ENCODE data around the gene FRMD7. TPM values are rescaled to one million over a fixed set of nuclear protein-coding genes. Genes with fewer than 3 reads are reported as not detected.

Gene FRMD7
- total and polyA plus RNA-seq, 2 experiments from 2014 or later = not detected

DNA sequence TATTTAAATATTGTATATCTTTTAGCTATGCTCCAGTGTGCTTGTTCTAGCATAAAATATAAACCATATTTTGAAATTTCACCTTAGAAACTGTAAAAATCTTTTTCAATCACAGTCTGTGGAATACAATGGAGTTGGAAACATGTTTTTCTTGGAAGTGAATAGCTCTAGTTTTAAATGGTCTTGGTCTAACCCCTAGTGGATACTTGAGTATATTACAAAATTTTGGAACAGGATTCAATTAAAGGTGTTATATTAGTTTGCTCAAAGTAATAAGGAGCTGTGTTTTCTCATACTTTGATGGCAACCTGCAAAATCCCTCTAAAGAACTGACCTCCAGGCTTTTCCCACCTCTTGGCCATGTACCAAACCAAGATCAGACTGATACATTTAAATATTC lies 56.6 kb downstream of the FRMD7 start:
- Histone ChIP-seq H3K4me3 (no peak overlapping the region), H3K9me2 (ENCODE audit: insufficient read depth) (no peaks in the 10 kb centered on the region), H3K27me3 (ENCODE audit: insufficient read depth) (no peaks in the 10 kb centered on the region), H4K20me1 (replicated peaks; ENCODE audit: insufficient read depth) (no peaks in the 10 kb centered on the region; the same call in 1 of the 2 replicates), H3K36me3 (ENCODE audit: insufficient read depth) (peaks cover 8% of the 10 kb centered on the region; the same call in 1 of the 2 replicates), H3K79me2 (replicated peaks; ENCODE audit: insufficient read depth) (no peaks in the 10 kb centered on the region), H3F3A (replicated peaks; ENCODE audit: low read depth) (no peaks in the 10 kb centered on the region), H3K4me2 (no peak overlapping the region), H2AFZ (no peak overlapping the region), H3K4me1 (ENCODE audit: insufficient read depth) (no peaks in the 10 kb centered on the region), H3K27ac (ENCODE audit: low read depth) (no peak overlapping the region)
- DNase-seq (ENCODE audit: low spot score) (peak; percentile 17), ATAC-seq (no peak)
- Mint-ChIP-seq H3K27me3 (ENCODE audit: insufficient read depth, low read depth, poor library complexity) (no peaks in the 10 kb centered on the region), H3K4me3 (no peak overlapping the region), H3K27ac (no peak overlapping the region), H3K36me3 (ENCODE audit: low read depth) (peaks cover 21% of the 10 kb centered on the region), H3K9me3 (no peaks in the 10 kb centered on the region), H3K4me1 (no peaks in the 10 kb centered on the region)
- TF ChIP-seq NANOG (IDR thresholded peaks at IDR 0.05; ENCODE audit: borderline replicate concordance) = no peak
- TF ChIP-seq, protein P1, sequence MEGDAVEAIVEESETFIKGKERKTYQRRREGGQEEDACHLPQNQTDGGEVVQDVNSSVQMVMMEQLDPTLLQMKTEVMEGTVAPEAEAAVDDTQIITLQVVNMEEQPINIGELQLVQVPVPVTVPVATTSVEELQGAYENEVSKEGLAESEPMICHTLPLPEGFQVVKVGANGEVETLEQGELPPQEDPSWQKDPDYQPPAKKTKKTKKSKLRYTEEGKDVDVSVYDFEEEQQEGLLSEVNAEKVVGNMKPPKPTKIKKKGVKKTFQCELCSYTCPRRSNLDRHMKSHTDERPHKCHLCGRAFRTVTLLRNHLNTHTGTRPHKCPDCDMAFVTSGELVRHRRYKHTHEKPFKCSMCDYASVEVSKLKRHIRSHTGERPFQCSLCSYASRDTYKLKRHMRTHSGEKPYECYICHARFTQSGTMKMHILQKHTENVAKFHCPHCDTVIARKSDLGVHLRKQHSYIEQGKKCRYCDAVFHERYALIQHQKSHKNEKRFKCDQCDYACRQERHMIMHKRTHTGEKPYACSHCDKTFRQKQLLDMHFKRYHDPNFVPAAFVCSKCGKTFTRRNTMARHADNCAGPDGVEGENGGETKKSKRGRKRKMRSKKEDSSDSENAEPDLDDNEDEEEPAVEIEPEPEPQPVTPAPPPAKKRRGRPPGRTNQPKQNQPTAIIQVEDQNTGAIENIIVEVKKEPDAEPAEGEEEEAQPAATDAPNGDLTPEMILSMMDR (conservative IDR thresholded peaks at IDR 0.05; ENCODE audit: low read depth in 2 of 2) = peak in 1 of 2 experiments; percentile 23; a peak in 2 of 4 replicates

DNA sequence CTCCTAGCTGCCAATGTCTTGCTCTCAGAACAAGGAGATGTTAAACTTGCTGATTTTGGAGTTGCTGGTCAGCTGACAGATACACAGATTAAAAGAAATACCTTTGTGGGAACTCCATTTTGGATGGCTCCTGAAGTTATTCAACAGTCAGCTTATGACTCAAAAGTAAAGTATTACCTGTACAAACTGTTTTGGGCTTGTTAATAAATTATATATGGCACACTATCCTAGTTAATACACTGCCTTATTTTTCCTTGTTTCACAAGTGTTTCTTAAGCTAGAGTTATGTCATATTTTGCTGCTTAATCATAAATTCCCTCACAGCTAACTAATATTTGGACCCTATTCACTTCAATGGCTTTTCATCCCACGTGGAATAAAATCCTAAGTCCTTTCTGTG lies 59.4 kb downstream of the FRMD7 start:
- Histone ChIP-seq H3K36me3 (ENCODE audit: insufficient read depth) (peaks cover 8% of the 10 kb centered on the region; the same call in 1 of the 2 replicates), H3K4me1 (ENCODE audit: insufficient read depth) (no peaks in the 10 kb centered on the region), H3K79me2 (replicated peaks; ENCODE audit: insufficient read depth) (no peaks in the 10 kb centered on the region), H3K9me2 (ENCODE audit: insufficient read depth) (no peaks in the 10 kb centered on the region), H3F3A (replicated peaks; ENCODE audit: low read depth) (no peaks in the 10 kb centered on the region), H3K27me3 (ENCODE audit: insufficient read depth) (no peaks in the 10 kb centered on the region), H3K27ac (ENCODE audit: low read depth) (no peak overlapping the region), H3K4me3 (no peak overlapping the region), H4K20me1 (replicated peaks; ENCODE audit: insufficient read depth) (no peaks in the 10 kb centered on the region; the same call in 1 of the 2 replicates), H2AFZ (no peak overlapping the region), H3K4me2 (no peak overlapping the region)
- Mint-ChIP-seq H3K4me3 (no peak overlapping the region), H3K27ac (no peak overlapping the region), H3K9me3 (no peaks in the 10 kb centered on the region), H3K27me3 (ENCODE audit: insufficient read depth, low read depth, poor library complexity) (no peaks in the 10 kb centered on the region), H3K36me3 (ENCODE audit: low read depth) (peaks cover 17% of the 10 kb centered on the region), H3K4me1 (no peaks in the 10 kb centered on the region)
- ATAC-seq (no peak), DNase-seq (ENCODE audit: low spot score) (no peak)
- TF ChIP-seq ZNF114 (CRISPR knock-in tag; IDR thresholded peaks at IDR 0.05) = no peak
- no peak for TF ChIP-seq POLR2AphosphoS5 (IDR thresholded peaks at IDR 0.05; ENCODE audit: low read depth)
- no peak for TF ChIP-seq STAT1 (IDR thresholded peaks at IDR 0.05; ENCODE audit: unreplicated experiment)
- TF ChIP-seq NANOG (IDR thresholded peaks at IDR 0.05; ENCODE audit: borderline replicate concordance) = no peak

DNA sequence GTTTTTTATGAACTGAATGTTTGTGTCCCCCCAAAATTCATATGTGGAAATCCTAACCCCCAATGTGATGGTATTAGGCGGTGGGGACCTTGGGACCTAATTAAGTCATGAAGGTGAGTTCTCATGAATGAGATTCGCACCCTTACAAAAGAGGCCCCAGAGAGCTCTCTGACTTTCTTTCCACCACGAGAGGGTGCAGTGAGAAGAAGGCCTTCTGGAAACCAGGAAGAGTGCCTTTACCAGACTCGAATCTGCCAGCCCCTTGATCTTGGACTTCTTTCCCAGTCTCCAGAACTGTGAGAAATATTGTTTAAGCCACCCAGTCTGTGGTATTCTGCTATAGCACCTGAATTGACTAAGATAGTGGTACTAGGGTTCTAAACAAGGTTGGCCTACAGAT lies 64.0 kb downstream of the FRMD7 start:
- 0 out of 2 replicates have a peak, but pooled peaks cover 1% of the 10 kb centered on the region for H3K79me2 ChIP-seq (replicated peaks; ENCODE audit: insufficient read depth)
- no peaks in the 10 kb centered on the region; the same call in 1 of the 2 replicates for H4K20me1 ChIP-seq (replicated peaks; ENCODE audit: insufficient read depth)
- H3F3A ChIP-seq (replicated peaks; ENCODE audit: low read depth) = no peaks in the 10 kb centered on the region
- no peaks in the 10 kb centered on the region for H3K9me2 ChIP-seq (ENCODE audit: insufficient read depth)
- DNase-seq (ENCODE audit: low spot score) = no peak
- no peak for ATAC-seq
- no peaks in the 10 kb centered on the region for H3K27me3 ChIP-seq (ENCODE audit: insufficient read depth)
- no peak overlapping the region for H2AFZ ChIP-seq
- Mint-ChIP-seq H3K9me3 (no peaks in the 10 kb centered on the region), H3K4me3 (no peak overlapping the region), H3K27me3 (ENCODE audit: insufficient read depth, low read depth, poor library complexity) (no peaks in the 10 kb centered on the region), H3K4me1 (no peaks in the 10 kb centered on the region; the same call in 2 of the 3 replicates), H3K36me3 (ENCODE audit: low read depth) (peaks cover 10% of the 10 kb centered on the region), H3K27ac (no peak overlapping the region)
- H3K36me3 ChIP-seq (ENCODE audit: insufficient read depth) = peaks cover 8% of the 10 kb centered on the region; the same call in 1 of the 2 replicates
- no peak overlapping the region for H3K27ac ChIP-seq (ENCODE audit: low read depth)
- no peaks in the 10 kb centered on the region for H3K4me1 ChIP-seq (ENCODE audit: insufficient read depth)
- no peak overlapping the region for H3K4me3 ChIP-seq
- no peak overlapping the region for H3K4me2 ChIP-seq
- TF ChIP-seq, protein P2, sequence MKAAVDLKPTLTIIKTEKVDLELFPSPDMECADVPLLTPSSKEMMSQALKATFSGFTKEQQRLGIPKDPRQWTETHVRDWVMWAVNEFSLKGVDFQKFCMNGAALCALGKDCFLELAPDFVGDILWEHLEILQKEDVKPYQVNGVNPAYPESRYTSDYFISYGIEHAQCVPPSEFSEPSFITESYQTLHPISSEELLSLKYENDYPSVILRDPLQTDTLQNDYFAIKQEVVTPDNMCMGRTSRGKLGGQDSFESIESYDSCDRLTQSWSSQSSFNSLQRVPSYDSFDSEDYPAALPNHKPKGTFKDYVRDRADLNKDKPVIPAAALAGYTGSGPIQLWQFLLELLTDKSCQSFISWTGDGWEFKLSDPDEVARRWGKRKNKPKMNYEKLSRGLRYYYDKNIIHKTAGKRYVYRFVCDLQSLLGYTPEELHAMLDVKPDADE (IDR thresholded peaks at IDR 0.05) = no peak
- no peak for TF ChIP-seq STAT1 (IDR thresholded peaks at IDR 0.05; ENCODE audit: unreplicated experiment)
- TF ChIP-seq JUNB (IDR thresholded peaks at IDR 0.05; ENCODE audit: unreplicated experiment) = no peak
- TF ChIP-seq, protein P3, sequence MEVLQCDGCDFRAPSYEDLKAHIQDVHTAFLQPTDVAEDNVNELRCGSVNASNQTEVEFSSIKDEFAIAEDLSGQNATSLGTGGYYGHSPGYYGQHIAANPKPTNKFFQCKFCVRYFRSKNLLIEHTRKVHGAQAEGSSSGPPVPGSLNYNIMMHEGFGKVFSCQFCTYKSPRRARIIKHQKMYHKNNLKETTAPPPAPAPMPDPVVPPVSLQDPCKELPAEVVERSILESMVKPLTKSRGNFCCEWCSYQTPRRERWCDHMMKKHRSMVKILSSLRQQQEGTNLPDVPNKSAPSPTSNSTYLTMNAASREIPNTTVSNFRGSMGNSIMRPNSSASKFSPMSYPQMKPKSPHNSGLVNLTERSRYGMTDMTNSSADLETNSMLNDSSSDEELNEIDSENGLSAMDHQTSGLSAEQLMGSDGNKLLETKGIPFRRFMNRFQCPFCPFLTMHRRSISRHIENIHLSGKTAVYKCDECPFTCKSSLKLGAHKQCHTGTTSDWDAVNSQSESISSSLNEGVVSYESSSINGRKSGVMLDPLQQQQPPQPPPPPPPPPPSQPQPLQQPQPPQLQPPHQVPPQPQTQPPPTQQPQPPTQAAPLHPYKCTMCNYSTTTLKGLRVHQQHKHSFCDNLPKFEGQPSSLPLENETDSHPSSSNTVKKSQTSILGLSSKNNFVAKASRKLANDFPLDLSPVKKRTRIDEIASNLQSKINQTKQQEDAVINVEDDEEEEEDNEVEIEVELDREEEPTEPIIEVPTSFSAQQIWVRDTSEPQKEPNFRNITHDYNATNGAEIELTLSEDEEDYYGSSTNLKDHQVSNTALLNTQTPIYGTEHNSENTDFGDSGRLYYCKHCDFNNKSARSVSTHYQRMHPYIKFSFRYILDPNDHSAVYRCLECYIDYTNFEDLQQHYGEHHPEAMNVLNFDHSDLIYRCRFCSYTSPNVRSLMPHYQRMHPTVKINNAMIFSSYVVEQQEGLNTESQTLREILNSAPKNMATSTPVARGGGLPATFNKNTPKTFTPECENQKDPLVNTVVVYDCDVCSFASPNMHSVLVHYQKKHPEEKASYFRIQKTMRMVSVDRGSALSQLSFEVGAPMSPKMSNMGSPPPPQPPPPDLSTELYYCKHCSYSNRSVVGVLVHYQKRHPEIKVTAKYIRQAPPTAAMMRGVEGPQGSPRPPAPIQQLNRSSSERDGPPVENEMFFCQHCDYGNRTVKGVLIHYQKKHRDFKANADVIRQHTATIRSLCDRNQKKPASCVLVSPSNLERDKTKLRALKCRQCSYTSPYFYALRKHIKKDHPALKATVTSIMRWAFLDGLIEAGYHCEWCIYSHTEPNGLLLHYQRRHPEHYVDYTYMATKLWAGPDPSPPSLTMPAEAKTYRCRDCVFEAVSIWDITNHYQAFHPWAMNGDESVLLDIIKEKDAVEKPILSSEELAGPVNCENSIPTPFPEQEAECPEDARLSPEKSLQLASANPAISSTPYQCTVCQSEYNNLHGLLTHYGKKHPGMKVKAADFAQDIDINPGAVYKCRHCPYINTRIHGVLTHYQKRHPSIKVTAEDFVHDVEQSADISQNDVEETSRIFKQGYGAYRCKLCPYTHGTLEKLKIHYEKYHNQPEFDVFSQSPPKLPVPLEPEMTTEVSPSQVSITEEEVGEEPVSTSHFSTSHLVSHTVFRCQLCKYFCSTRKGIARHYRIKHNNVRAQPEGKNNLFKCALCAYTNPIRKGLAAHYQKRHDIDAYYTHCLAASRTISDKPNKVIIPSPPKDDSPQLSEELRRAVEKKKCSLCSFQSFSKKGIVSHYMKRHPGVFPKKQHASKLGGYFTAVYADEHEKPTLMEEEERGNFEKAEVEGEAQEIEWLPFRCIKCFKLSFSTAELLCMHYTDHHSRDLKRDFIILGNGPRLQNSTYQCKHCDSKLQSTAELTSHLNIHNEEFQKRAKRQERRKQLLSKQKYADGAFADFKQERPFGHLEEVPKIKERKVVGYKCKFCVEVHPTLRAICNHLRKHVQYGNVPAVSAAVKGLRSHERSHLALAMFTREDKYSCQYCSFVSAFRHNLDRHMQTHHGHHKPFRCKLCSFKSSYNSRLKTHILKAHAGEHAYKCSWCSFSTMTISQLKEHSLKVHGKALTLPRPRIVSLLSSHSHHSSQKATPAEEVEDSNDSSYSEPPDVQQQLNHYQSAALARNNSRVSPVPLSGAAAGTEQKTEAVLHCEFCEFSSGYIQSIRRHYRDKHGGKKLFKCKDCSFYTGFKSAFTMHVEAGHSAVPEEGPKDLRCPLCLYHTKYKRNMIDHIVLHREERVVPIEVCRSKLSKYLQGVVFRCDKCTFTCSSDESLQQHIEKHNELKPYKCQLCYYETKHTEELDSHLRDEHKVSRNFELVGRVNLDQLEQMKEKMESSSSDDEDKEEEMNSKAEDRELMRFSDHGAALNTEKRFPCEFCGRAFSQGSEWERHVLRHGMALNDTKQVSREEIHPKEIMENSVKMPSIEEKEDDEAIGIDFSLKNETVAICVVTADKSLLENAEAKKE (CRISPR knock-in tag; IDR thresholded peaks at IDR 0.05) = no peak

All from GM23338 (cell line).